ENCODE data around the gene PTPRT.

DNA sequence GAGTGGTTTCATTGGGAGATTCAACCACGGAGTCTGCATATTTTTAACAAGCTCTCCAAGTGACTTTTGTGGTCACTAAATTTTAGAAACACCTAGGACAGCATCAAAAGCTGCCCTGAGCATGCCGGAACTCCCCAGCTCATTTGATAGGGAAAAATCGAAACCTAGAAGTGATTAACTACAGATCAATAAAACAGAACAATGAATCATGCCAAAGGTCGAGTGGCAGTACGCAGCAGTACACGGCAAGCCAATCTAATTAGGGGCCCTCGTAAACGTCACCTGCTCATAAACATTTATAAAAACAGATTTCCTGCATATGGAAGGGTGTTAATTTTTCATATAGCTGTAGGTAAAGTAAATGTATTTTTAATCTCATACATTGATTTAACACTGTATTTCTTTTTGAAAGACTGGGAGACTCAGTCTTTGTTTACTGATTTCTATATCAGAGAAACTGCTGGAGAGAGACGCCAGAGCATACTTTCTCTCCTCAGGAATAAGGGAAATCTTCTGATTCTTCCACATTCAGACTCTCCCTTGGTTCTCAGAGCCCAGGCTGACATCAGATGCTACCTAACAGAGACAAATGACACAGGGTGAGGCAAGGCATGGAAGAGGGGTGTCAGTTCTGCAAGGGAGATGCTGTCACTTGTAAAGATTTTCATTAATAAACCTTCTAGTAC, 232.5 kb downstream of the PTPRT start:
- TF ChIP-seq CTCF (IDR thresholded peaks at IDR 0.05; ENCODE audit: insufficient read depth, low read length, poor library complexity, severe bottlenecking) (no peak), EZH2phosphoT487 (conservative IDR thresholded peaks at IDR 0.05; ENCODE audit: low read length) (no peak)

All from SU-DHL-6 (cell line).